Omental fat pad (tissue), 4 donors: ENCODE measurements around the gene MICAL2. TPM values are rescaled to one million over a fixed set of nuclear protein-coding genes. Genes with fewer than 3 reads are reported as not detected.

Source experiments
- ATAC-seq: fragments of 150-250 bp; one replicate; pipeline ENCODE4 v1.9.1; 2016; ENCODE audit warnings: mild to moderate bottlenecking, moderate library complexity; ENCODE audit not compliant: low FRiP score
- DNase-seq: peaks from one replicate; pipeline ENCODE4 v3.0.0-alpha.2; 2019; ENCODE audit warnings: low spot score
- CTCF ChIP-seq, 3 donors: fragments of 450-650 bp; IDR thresholded peaks; one replicate each; pipeline ENCODE4 v1.5.1; 2016 to 2017; ENCODE audit warnings: antibody characterized with exemption in 3 of 3, mild to moderate bottlenecking in 3 of 3, moderate library complexity in 2 of 3
- total RNA-seq, 4 donors: library from RNA; depleted of rRNA; stranded (reverse); fragments of >200 nt; gene quantifications; one replicate each; pipeline ENCODE4 v1.1.0, GENCODE V29; 2016

MICAL2 gene
- total RNA-seq, 4 donors from 2014 or later: 34.3 to 143 (median 57.0) TPM

- no peak for DNase-seq
- TF ChIP-seq CTCF (IDR thresholded peaks at IDR 0.05): no peak
- ATAC-seq: peak; percentile 58
These were observed 44.2 kb upstream of the MICAL2 start for GRCh38 chr11:12066056-12066798.

- DNase-seq (no peak), ATAC-seq (peak; percentile 55)
- no peak for TF ChIP-seq CTCF (IDR thresholded peaks at IDR 0.05)
These were observed 43.4 kb upstream of the MICAL2 start for GRCh38 chr11:12066799-12067508.

GRCh38 chr11:12067796-12068357, 42.5 kb upstream of the MICAL2 start:
- no peak for ATAC-seq
- no peak for DNase-seq
- no peak for TF ChIP-seq CTCF (IDR thresholded peaks at IDR 0.05)

GRCh38 chr11:12069066-12069676, 41.2 kb upstream of the MICAL2 start:
- ATAC-seq: no peak
- no peak for DNase-seq
- TF ChIP-seq CTCF (IDR thresholded peaks at IDR 0.05): no peak

GRCh38 chr11:12070446-12071267, 39.7 kb upstream of the MICAL2 start:
- ATAC-seq (no peak), DNase-seq (no peak)
- TF ChIP-seq CTCF (IDR thresholded peaks at IDR 0.05): no peak

GRCh38 chr11:12071574-12071973, 38.8 kb upstream of the MICAL2 start:
- no peak for TF ChIP-seq CTCF (IDR thresholded peaks at IDR 0.05)
- ATAC-seq (no peak), DNase-seq (no peak)
